GM12872 (cell line): ENCODE results near the gene ERFE.

Source experiments
- CTCF ChIP-seq: IDR thresholded peaks from 3 replicates; pipeline ENCODE4 v1.5.1; 2011; ENCODE audit warnings: low read depth, mild to moderate bottlenecking, low read length, moderate library complexity; ENCODE audit not compliant: insufficient read depth

ERFE gene

GRCh38 chr2:238158509-238159070, at the start of gene ERFE:
TSS of gene ERFE (plus strand) at chr2:238158970. CDS start at chr2:238159008, 38 bp downstream.
- peak; percentile 32; the same call in 1 of the 3 replicates for TF ChIP-seq CTCF

GRCh38 chr2:238113611-238114010, 45.2 kb upstream of the ERFE start:
- no peak for TF ChIP-seq CTCF

GRCh38 chr2:238114331-238114841, 44.4 kb upstream of the ERFE start:
- TF ChIP-seq CTCF = no peak

- TF ChIP-seq CTCF = no peak
Observed at GRCh38 chr2:238114851-238115660, 43.7 kb upstream of the ERFE start.

- no peak for TF ChIP-seq CTCF
Observed at GRCh38 chr2:238116298-238117198, 42.2 kb upstream of the ERFE start.

GRCh38 chr2:238117199-238118154, 41.3 kb upstream of the ERFE start:
- TF ChIP-seq CTCF = no peak
